ENCODE measurements around the gene VKORC1L1. TPM values are rescaled to one million over a fixed set of nuclear protein-coding genes. Genes with fewer than 3 reads are reported as not detected.
"Not testable (repeated sequence)": the region's sequence is repeated elsewhere in the genome, so short reads cannot be mapped to it uniquely, and the experiment has no call there.

The VKORC1L1 gene
- polyA plus RNA-seq, 6 donors from 2014 or later, result 2.3 to 3.8 (median 2.8) TPM

- no peaks in the 10 kb centered on the region for H3K9me3 Mint-ChIP-seq
- H3K27ac Mint-ChIP-seq, result peak overlapping the region in 2 of 6 donors; percentile 33 to 50
- ATAC-seq (ENCODE audit: low read depth in 2 of 2), result no peak
- H3K4me3 Mint-ChIP-seq, result no peak overlapping the region
- no peaks in the 10 kb centered on the region for H3K27me3 Mint-ChIP-seq
- peaks cover 0 to 7% of the 10 kb centered on the region in 2 donors for H3K36me3 Mint-ChIP-seq
- DNase-seq, result no peak
- peaks cover 14 to 23% (median 23%) of the 10 kb centered on the region in 3 donors for H3K4me1 Mint-ChIP-seq
Observed at GRCh38 chr7:65927489-65928448, 54.9 kb downstream of the VKORC1L1 start.

GRCh38 chr7:65931685-65932084, 58.8 kb downstream of the VKORC1L1 start:
- H3K4me1 Mint-ChIP-seq, result peaks cover 11 to 24% (median 21%) of the 10 kb centered on the region in 3 donors
- no peaks in the 10 kb centered on the region for H3K27me3 Mint-ChIP-seq
- H3K4me3 Mint-ChIP-seq, result no peak overlapping the region
- no peak for ATAC-seq (ENCODE audit: low read depth in 2 of 2)
- H3K36me3 Mint-ChIP-seq, result peaks cover 10 to 12% of the 10 kb centered on the region in 2 donors
- peaks cover 0 to 13% (median 6%) of the 10 kb centered on the region in 7 donors for H3K9me3 Mint-ChIP-seq
- no peak for DNase-seq
- peak overlapping the region in 1 of 6 donors; percentile 25 for H3K27ac Mint-ChIP-seq

- H3K27me3 Mint-ChIP-seq, result no peaks in the 10 kb centered on the region
- DNase-seq, result no peak
- H3K4me1 Mint-ChIP-seq, result peaks cover 4 to 10% (median 9%) of the 10 kb centered on the region in 3 donors
- H3K36me3 Mint-ChIP-seq, result peaks cover 20 to 27% of the 10 kb centered on the region in 2 donors
- H3K9me3 Mint-ChIP-seq, result peaks cover 0 to 16% (median 6%) of the 10 kb centered on the region in 7 donors
- H3K27ac Mint-ChIP-seq, result no peak overlapping the region
- no peak for ATAC-seq (ENCODE audit: low read depth in 2 of 2)
- H3K4me3 Mint-ChIP-seq, result no peak overlapping the region
Observed at GRCh38 chr7:65937296-65937695, 64.4 kb downstream of the VKORC1L1 start.

GRCh38 chr7:65938336-65938895, 65.5 kb downstream of the VKORC1L1 start:
- DNase-seq (no peak), ATAC-seq (ENCODE audit: low read depth in 2 of 2) (no peak)
- Mint-ChIP-seq H3K4me3 (no peak overlapping the region), H3K36me3 (peaks cover 20 to 27% of the 10 kb centered on the region in 2 donors), H3K4me1 (peaks cover 0 to 4% (median 2%) of the 10 kb centered on the region in 3 donors), H3K27me3 (no peaks in the 10 kb centered on the region), H3K27ac (peak overlapping the region in 1 of 6 donors; percentile 20), H3K9me3 (peaks cover 0 to 16% (median 6%) of the 10 kb centered on the region in 7 donors)

GRCh38 chr7:65945787-65946186, 72.9 kb downstream of the VKORC1L1 start:
- not testable (repeated sequence) for H3K4me1 Mint-ChIP-seq; ATAC-seq (ENCODE audit: low read depth in 2 of 2); DNase-seq

GRCh38 chr7:65946904-65947303, 74.0 kb downstream of the VKORC1L1 start:
- ATAC-seq (ENCODE audit: low read depth in 2 of 2) (no peak), DNase-seq (no peak)
- no peak overlapping the region for H3K27ac Mint-ChIP-seq
- no peak overlapping the region for H3K4me3 Mint-ChIP-seq
- no peaks in the 10 kb centered on the region for H3K36me3 Mint-ChIP-seq
- no peaks in the 10 kb centered on the region for H3K9me3 Mint-ChIP-seq
- H3K4me1 Mint-ChIP-seq, result no peaks in the 10 kb centered on the region
- no peaks in the 10 kb centered on the region for H3K27me3 Mint-ChIP-seq

More at GRCh38 chr7:65945787-65946186, 72.9 kb downstream of the VKORC1L1 start:
- H3K27ac Mint-ChIP-seq, H3K4me3 Mint-ChIP-seq, H3K9me3 Mint-ChIP-seq, H3K27me3 Mint-ChIP-seq, H3K36me3 Mint-ChIP-seq: not testable (repeated sequence)

- no peaks in the 10 kb centered on the region for H3K27me3 Mint-ChIP-seq
- no peak overlapping the region for H3K27ac Mint-ChIP-seq
- ATAC-seq (ENCODE audit: low read depth in 2 of 2), result no peak
- H3K4me3 Mint-ChIP-seq, result no peak overlapping the region
- peaks cover 0 to 11% of the 10 kb centered on the region in 2 donors for H3K36me3 Mint-ChIP-seq
- DNase-seq, result no peak
- H3K9me3 Mint-ChIP-seq, result no peaks in the 10 kb centered on the region
- H3K4me1 Mint-ChIP-seq, result no peaks in the 10 kb centered on the region
Observed at GRCh38 chr7:65951837-65952578, 79.1 kb downstream of the VKORC1L1 start.

- DNase-seq (no peak), ATAC-seq (ENCODE audit: low read depth in 2 of 2) (no peak)
- Mint-ChIP-seq H3K36me3 (peaks cover 0 to 11% of the 10 kb centered on the region in 2 donors), H3K4me3 (no peak overlapping the region), H3K27ac (peak overlapping the region in 1 of 6 donors; percentile 52), H3K27me3 (no peaks in the 10 kb centered on the region), H3K4me1 (no peaks in the 10 kb centered on the region), H3K9me3 (no peaks in the 10 kb centered on the region)
Observed at GRCh38 chr7:65953001-65953720, 80.3 kb downstream of the VKORC1L1 start.

- Mint-ChIP-seq H3K9me3 (no peaks in the 10 kb centered on the region), H3K4me3 (no peak overlapping the region), H3K4me1 (no peaks in the 10 kb centered on the region), H3K27ac (peak overlapping the region in 1 of 6 donors; percentile 52), H3K36me3 (peaks cover 0 to 11% of the 10 kb centered on the region in 2 donors), H3K27me3 (no peaks in the 10 kb centered on the region)
- DNase-seq (no peak), ATAC-seq (ENCODE audit: low read depth in 2 of 2) (no peak)
Observed at GRCh38 chr7:65953890-65954450, 81.1 kb downstream of the VKORC1L1 start.

- H3K9me3 Mint-ChIP-seq, result no peaks in the 10 kb centered on the region
- ATAC-seq (ENCODE audit: low read depth in 2 of 2) (no peak), DNase-seq (no peak)
- peaks cover 0 to 17% of the 10 kb centered on the region in 2 donors for H3K36me3 Mint-ChIP-seq
- peak overlapping the region in 1 of 6 donors; percentile 22 for H3K27ac Mint-ChIP-seq
- H3K4me3 Mint-ChIP-seq, result no peak overlapping the region
- no peaks in the 10 kb centered on the region for H3K4me1 Mint-ChIP-seq
- H3K27me3 Mint-ChIP-seq, result no peaks in the 10 kb centered on the region
Observed at GRCh38 chr7:65955718-65956117, 82.8 kb downstream of the VKORC1L1 start.

- H3K4me3 Mint-ChIP-seq, result no peak overlapping the region
- peak overlapping the region in 2 of 6 donors; percentile 69 to 73 for H3K27ac Mint-ChIP-seq
- ATAC-seq (ENCODE audit: low read depth in 2 of 2), result no peak
Observed at GRCh38 chr7:65960351-65961074, 87.6 kb downstream of the VKORC1L1 start.

GRCh38 chr7:65962033-65962432, 89.2 kb downstream of the VKORC1L1 start:
- no peak for ATAC-seq (ENCODE audit: low read depth in 2 of 2)
- H3K4me1 Mint-ChIP-seq, result no peaks in the 10 kb centered on the region
- H3K27ac Mint-ChIP-seq, result peak overlapping the region in 2 of 6 donors; percentile 7 to 47
- no peak for DNase-seq
- H3K27me3 Mint-ChIP-seq, result no peaks in the 10 kb centered on the region
- no peaks in the 10 kb centered on the region for H3K9me3 Mint-ChIP-seq
- H3K36me3 Mint-ChIP-seq, result peaks cover 20 to 28% of the 10 kb centered on the region in 2 donors
- H3K4me3 Mint-ChIP-seq, result no peak overlapping the region

More at GRCh38 chr7:65960351-65961074, 87.6 kb downstream of the VKORC1L1 start:
- Mint-ChIP-seq H3K27me3 (no peaks in the 10 kb centered on the region), H3K4me1 (no peaks in the 10 kb centered on the region), H3K9me3 (no peaks in the 10 kb centered on the region), H3K36me3 (peaks cover 8 to 23% of the 10 kb centered on the region in 2 donors)
- DNase-seq, result no peak

Measured in naive B cell (primary cell).